ENCODE measurements around the gene CNTD1. TPM values are rescaled to one million over a fixed set of nuclear protein-coding genes. Genes with fewer than 3 reads are reported as not detected.

CNTD1 gene
- total RNA-seq (ENCODE audit: low replicate concordance), result 0.54 TPM in 1 of 2 replicates, not detected in the other

GRCh38 chr17:42798383-42799380 lies at the start of gene CNTD1, which contains the start of gene COA3:
Gene CNTD1, plus strand, starts transcription at chr17:42798861. Its CDS starts 207 bp downstream, at chr17:42799068.
Gene COA3, minus strand, starts transcription at chr17:42798704. Its CDS starts 23 bp downstream, at chr17:42798681.
- peak within 1 kb of the TSS; percentile 97 for H3K4me3 ChIP-seq (ENCODE audit: low read depth, low read length)
- DNase-seq (ENCODE audit: low read depth), result peak; percentile 80
- TF ChIP-seq CTCF (IDR thresholded peaks at IDR 0.05; ENCODE audit: insufficient read depth, low read length), result no peak

- no peak overlapping the region for H3K4me3 ChIP-seq (ENCODE audit: low read depth, low read length)
- TF ChIP-seq CTCF (IDR thresholded peaks at IDR 0.05; ENCODE audit: insufficient read depth, low read length), result no peak
- DNase-seq (ENCODE audit: low read depth), result peak; percentile 46
Measured at GRCh38 chr17:42748908-42749798, 49.5 kb upstream of the CNTD1 start.

- TF ChIP-seq CTCF (IDR thresholded peaks at IDR 0.05; ENCODE audit: insufficient read depth, low read length), result no peak
- H3K4me3 ChIP-seq (ENCODE audit: low read depth, low read length), result no peak overlapping the region
- no peak for DNase-seq (ENCODE audit: low read depth)
Measured at GRCh38 chr17:42750739-42751344, 47.8 kb upstream of the CNTD1 start.

GRCh38 chr17:42751628-42752027 lies 47.0 kb upstream of the CNTD1 start:
- no peak overlapping the region for H3K4me3 ChIP-seq (ENCODE audit: low read depth, low read length)
- peak; percentile 55 for DNase-seq (ENCODE audit: low read depth)
- TF ChIP-seq CTCF (IDR thresholded peaks at IDR 0.05; ENCODE audit: insufficient read depth, low read length), result no peak

- TF ChIP-seq CTCF (IDR thresholded peaks at IDR 0.05; ENCODE audit: insufficient read depth, low read length), result no peak
- DNase-seq (ENCODE audit: low read depth), result peak; percentile 83
- no peak overlapping the region for H3K4me3 ChIP-seq (ENCODE audit: low read depth, low read length)
Measured at GRCh38 chr17:42754782-42755181, 43.9 kb upstream of the CNTD1 start.

All from fibroblast of the aortic adventitia (primary cell).